GM23248 (cell line): ENCODE results near the gene AMN1.

ENCODE experiments used
- EZH2 ChIP-seq: fragments of 200-600 bp; sonication (generic); IDR thresholded peaks from 2 replicates; pipeline ENCODE4 v1.6.1; 2018; ENCODE audit warnings: antibody characterized with exemption, mild to moderate bottlenecking; ENCODE audit not compliant: insufficient read depth, poor library complexity, severe bottlenecking
- EZH2phosphoT487 ChIP-seq: fragments of 200-600 bp; sonication (generic); IDR thresholded peaks from 2 replicates; pipeline ENCODE4 v1.6.1; 2018; ENCODE audit warnings: antibody characterized with exemption, moderate library complexity, mild to moderate bottlenecking, low read depth; ENCODE audit not compliant: insufficient read depth

GRCh38 chr12:31669020-31669419 is 59.8 kb downstream of the AMN1 start:
- TF ChIP-seq EZH2, result no peak
- TF ChIP-seq EZH2phosphoT487, result no peak
